ENCODE results near the gene HACD2.

Gene HACD2

DNA sequence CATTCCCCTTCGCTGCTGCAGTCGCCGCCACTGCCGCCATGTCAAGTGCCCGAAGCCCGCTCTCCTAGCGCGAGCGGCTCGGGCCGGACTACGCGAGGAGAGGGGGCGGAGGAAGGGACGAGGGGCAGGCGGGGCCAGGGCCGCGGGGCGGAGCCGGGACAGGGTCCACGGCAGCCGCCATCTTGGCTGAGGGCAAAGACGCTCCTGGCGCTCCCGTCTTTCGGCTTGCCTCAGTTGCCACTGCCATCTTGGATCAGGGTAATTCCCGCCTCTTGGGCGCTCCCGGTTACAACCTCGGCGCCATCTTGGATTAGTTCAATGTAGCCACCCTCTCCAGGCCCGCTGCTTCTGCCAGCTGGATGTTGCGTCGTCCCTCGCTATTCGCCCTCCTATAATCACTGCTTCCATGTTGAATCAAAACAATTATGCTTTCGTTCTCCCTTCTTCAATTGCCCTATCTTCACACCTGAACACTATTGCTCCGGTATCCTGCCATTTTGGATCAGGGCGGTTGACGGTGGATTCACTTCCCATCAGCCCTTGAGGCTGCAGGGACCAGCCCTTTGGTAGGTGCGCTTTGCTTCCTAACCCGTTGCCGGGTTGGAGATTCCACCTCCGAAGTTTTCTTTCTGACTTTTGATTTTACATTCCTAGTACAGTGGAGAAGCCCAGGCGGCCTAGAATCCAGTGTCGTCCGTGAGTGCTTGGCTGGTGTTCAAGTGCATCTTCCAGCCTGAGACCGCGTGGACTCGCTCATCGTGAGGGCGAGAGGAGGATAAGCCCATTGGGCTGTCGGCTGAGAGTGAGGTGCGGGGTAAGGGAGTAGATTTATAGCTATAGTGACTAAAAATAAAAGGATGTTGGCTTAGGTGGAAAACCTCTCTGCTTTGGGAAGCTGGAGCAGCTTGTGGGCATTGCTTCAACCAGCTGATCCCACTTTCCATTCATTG, at the start of gene HACD2:
HACD2 (minus strand) TSS at position 66 of the 950 bp plus-strand sequence; CDS start at position 40, 26 bp downstream.
- Histone ChIP-seq H3K36me3 (ENCODE audit: control insufficient read depth, low read depth, low read length) (peaks cover 7% of the 10 kb centered on the region), H3K4me3 (ENCODE audit: low read length) (peak within 1 kb of the TSS; percentile 88), H3K27ac (ENCODE audit: low read length) (peak within 1 kb of the TSS; percentile 93), H3K9ac (ENCODE audit: low read length) (peak within 1 kb of the TSS; percentile 82), H3K27me3 (ENCODE audit: control insufficient read depth, insufficient read depth, low read length) (no peaks in the 10 kb centered on the region), H3K4me1 (ENCODE audit: control insufficient read depth, low read depth, low read length) (peaks cover 9% of the 10 kb centered on the region), H3K9me3 (ENCODE audit: control insufficient read depth, low read depth, low read length) (no peaks in the 10 kb centered on the region)

DNA sequence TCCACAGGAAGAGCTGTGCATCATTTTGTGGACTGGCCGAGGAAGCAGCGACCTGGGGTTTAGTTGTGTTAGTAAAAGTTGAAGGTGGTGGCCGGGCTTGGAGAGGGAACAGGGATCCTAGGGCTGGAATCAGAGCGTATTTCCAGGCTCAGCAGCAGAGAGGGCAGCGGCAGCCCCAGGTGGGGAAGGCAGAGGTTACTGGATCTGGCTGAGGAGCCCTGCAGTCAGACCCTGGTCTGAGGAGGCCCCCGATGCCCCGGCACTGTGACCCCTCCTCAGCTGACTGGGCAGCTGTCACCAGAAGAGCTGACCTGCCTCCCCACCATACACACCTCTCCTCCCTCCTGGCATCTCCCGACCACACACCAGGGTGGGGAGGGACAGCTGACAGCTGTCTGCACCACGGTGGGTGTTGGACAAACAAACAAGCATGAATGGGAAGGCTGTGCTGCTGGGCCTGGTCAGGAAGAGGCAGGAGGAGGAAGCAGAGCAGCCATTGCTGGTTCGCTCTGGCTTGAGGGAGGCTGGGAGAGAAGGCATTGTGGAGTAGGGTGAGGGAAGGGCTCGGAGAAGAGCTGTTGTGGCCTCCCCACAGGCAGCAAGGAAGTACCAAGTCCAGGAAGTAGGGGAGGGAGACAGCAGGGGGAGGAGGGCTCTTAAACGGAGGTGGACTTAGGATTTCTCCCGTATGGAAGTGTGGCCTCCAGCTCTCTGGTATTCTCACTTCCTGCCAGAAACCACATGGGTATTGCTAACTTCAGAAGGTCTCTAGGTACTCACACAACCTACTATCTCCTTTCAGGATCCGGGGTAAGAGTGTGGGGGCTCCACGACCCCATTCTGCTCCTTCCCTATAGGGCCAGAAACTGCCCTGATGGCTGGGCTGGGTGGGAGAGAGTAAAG, 49.5 kb upstream of the HACD2 start:
- no peak overlapping the region for H3K9ac ChIP-seq (ENCODE audit: low read length)

GRCh38 chr3:123633530-123633929, 48.7 kb upstream of the HACD2 start:
- Histone ChIP-seq H3K9me3 (ENCODE audit: control insufficient read depth, low read depth, low read length) (no peaks in the 10 kb centered on the region), H3K27ac (ENCODE audit: low read length) (no peak overlapping the region)

More for the DNA sequence above, 49.5 kb upstream of the HACD2 start:
- H3K9me3 ChIP-seq (ENCODE audit: control insufficient read depth, low read depth, low read length), result no peaks in the 10 kb centered on the region
- no peak overlapping the region for H3K4me3 ChIP-seq (ENCODE audit: low read length)
- no peaks in the 10 kb centered on the region for H3K36me3 ChIP-seq (ENCODE audit: control insufficient read depth, low read depth, low read length)
- no peak overlapping the region for H3K27ac ChIP-seq (ENCODE audit: low read length)
- H3K27me3 ChIP-seq (ENCODE audit: control insufficient read depth, insufficient read depth, low read length), result no peaks in the 10 kb centered on the region
- H3K4me1 ChIP-seq (ENCODE audit: control insufficient read depth, low read depth, low read length), result peaks cover 47% of the 10 kb centered on the region

DNA sequence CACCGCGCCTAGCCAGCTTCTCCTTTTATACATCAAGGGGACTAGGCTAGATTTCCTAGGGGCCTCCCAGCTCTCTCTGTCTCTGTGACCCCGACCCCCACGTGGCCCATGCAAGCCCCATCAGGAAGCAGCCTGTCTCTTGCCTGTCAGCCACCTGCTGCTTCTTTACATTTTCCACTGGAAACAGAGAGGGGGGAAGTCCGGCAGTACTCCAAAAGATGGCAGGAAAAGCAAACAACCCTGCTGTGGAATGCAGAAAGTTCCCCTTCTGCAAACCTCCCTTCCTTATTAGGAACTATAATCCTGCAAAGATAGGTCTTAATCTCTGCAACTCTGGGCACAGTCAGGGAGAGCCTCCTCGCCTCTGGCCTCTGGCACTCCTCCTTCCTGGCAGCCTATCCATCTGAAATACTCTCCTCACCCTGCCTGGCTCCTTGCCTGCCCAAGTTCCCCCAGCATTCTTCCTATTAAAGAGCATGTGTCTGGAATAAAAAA, 47.4 kb upstream of the HACD2 start:
- Histone ChIP-seq H3K36me3 (ENCODE audit: control insufficient read depth, low read depth, low read length) (no peaks in the 10 kb centered on the region), H3K9ac (ENCODE audit: low read length) (peak overlapping the region; percentile 9), H3K4me3 (ENCODE audit: low read length) (peak overlapping the region; percentile 11), H3K27me3 (ENCODE audit: control insufficient read depth, insufficient read depth, low read length) (no peaks in the 10 kb centered on the region), H3K9me3 (ENCODE audit: control insufficient read depth, low read depth, low read length) (no peaks in the 10 kb centered on the region), H3K27ac (ENCODE audit: low read length) (peak overlapping the region; percentile 58), H3K4me1 (ENCODE audit: control insufficient read depth, low read depth, low read length) (peaks cover 43% of the 10 kb centered on the region)

More at GRCh38 chr3:123633530-123633929, 48.7 kb upstream of the HACD2 start:
- Histone ChIP-seq H3K4me1 (ENCODE audit: control insufficient read depth, low read depth, low read length) (peaks cover 47% of the 10 kb centered on the region), H3K27me3 (ENCODE audit: control insufficient read depth, insufficient read depth, low read length) (no peaks in the 10 kb centered on the region), H3K36me3 (ENCODE audit: control insufficient read depth, low read depth, low read length) (no peaks in the 10 kb centered on the region), H3K9ac (ENCODE audit: low read length) (no peak overlapping the region), H3K4me3 (ENCODE audit: low read length) (no peak overlapping the region)

DNA sequence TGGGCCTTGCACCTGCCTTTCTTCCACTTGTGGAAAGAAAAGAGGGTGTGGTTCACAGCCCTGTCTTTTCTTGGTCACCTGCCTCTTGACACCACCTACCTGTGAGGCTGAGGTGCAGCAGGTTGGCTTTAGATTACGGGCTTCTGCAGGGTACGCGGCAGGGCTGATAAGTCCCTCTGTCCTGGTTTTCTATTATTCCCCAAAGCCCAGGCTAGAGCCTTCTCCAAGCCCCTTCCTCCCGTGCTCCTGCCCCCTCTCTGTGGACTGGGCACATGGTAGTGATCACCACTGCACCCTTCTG, 44.8 kb upstream of the HACD2 start:
- no peak overlapping the region for H3K4me3 ChIP-seq (ENCODE audit: low read length)
- H3K9ac ChIP-seq (ENCODE audit: low read length), result no peak overlapping the region
- H3K4me1 ChIP-seq (ENCODE audit: control insufficient read depth, low read depth, low read length), result peaks cover 20% of the 10 kb centered on the region
- H3K36me3 ChIP-seq (ENCODE audit: control insufficient read depth, low read depth, low read length), result no peaks in the 10 kb centered on the region
- no peak overlapping the region for H3K27ac ChIP-seq (ENCODE audit: low read length)
- no peaks in the 10 kb centered on the region for H3K27me3 ChIP-seq (ENCODE audit: control insufficient read depth, insufficient read depth, low read length)
- H3K9me3 ChIP-seq (ENCODE audit: control insufficient read depth, low read depth, low read length), result no peaks in the 10 kb centered on the region

DNA sequence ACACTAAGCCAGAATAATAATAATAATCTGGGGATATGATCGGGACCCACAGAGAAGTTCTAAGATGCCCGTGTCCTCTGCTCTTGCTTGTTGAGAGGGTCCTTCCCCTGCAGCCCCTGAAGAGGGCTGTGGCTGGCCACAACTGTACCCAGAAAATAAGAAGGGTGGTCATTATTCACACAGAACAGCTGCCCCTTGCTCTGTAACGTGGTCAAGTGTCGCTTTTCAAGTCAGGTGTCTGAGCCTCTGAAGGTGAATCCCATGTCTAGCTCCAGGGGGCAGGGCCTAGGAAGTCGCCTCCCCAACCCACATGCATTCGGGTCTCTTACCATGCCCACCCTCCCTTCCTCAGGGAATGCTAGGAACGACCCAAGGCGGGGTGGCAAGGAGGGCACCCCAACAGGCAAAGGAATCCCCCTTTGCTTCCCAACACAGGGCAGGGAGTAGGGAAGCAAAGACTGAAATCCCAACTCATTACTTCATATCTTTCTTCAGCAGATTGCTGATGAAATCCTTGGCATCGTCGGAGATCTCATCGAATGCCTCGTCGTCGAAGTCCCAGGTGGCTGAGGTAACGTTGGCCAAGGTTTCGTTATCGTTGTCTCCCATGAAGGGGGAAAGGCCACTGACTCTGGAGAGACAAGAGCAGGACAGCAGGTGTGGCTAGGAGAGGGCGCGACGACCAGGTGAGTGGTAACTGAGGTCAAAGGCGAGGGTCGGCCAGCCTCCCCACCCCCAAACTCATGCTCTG, 44.3 kb upstream of the HACD2 start:
- Histone ChIP-seq H3K27ac (ENCODE audit: low read length) (no peak overlapping the region), H3K27me3 (ENCODE audit: control insufficient read depth, insufficient read depth, low read length) (no peaks in the 10 kb centered on the region), H3K36me3 (ENCODE audit: control insufficient read depth, low read depth, low read length) (no peaks in the 10 kb centered on the region)

GRCh38 chr3:123627673-123628670, 43.1 kb upstream of the HACD2 start:
- Histone ChIP-seq H3K9me3 (ENCODE audit: control insufficient read depth, low read depth, low read length) (no peaks in the 10 kb centered on the region), H3K36me3 (ENCODE audit: control insufficient read depth, low read depth, low read length) (no peaks in the 10 kb centered on the region)

More for the DNA sequence above, 44.3 kb upstream of the HACD2 start:
- peaks cover 14% of the 10 kb centered on the region for H3K4me1 ChIP-seq (ENCODE audit: control insufficient read depth, low read depth, low read length)
- H3K9ac ChIP-seq (ENCODE audit: low read length), result no peak overlapping the region
- H3K4me3 ChIP-seq (ENCODE audit: low read length), result no peak overlapping the region
- no peaks in the 10 kb centered on the region for H3K9me3 ChIP-seq (ENCODE audit: control insufficient read depth, low read depth, low read length)

GRCh38 chr3:123626881-123627280, 42.0 kb upstream of the HACD2 start:
- Histone ChIP-seq H3K4me1 (ENCODE audit: control insufficient read depth, low read depth, low read length) (peaks cover 6% of the 10 kb centered on the region), H3K4me3 (ENCODE audit: low read length) (no peak overlapping the region), H3K9ac (ENCODE audit: low read length) (no peak overlapping the region), H3K27me3 (ENCODE audit: control insufficient read depth, insufficient read depth, low read length) (no peaks in the 10 kb centered on the region), H3K9me3 (ENCODE audit: control insufficient read depth, low read depth, low read length) (no peaks in the 10 kb centered on the region), H3K36me3 (ENCODE audit: control insufficient read depth, low read depth, low read length) (no peaks in the 10 kb centered on the region), H3K27ac (ENCODE audit: low read length) (no peak overlapping the region)

More at GRCh38 chr3:123627673-123628670, 43.1 kb upstream of the HACD2 start:
- no peak overlapping the region for H3K4me3 ChIP-seq (ENCODE audit: low read length)
- no peak overlapping the region for H3K27ac ChIP-seq (ENCODE audit: low read length)
- peaks cover 14% of the 10 kb centered on the region for H3K4me1 ChIP-seq (ENCODE audit: control insufficient read depth, low read depth, low read length)
- H3K27me3 ChIP-seq (ENCODE audit: control insufficient read depth, insufficient read depth, low read length), result no peaks in the 10 kb centered on the region
- H3K9ac ChIP-seq (ENCODE audit: low read length), result no peak overlapping the region

DNA sequence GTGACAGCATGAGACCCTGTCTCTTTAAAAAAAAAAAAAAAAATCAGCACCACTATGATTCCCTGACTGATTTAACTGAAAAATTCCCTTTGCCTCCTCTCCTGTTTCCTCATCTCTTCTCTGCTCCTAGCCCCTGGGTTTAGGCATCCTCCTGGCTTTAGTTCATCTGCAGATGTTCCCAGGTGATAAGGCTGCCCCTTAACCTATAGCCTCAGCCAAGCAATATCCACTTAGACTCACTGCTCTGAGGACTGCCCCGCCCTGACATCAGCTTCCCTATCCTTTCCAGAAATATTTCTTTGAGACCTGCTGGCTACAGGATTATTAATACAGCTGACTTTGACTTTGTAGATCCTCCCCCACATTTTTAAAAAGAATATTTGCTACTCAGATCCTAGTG, 39.4 kb upstream of the HACD2 start:
- H3K4me3 ChIP-seq (ENCODE audit: low read length), result no peak overlapping the region
- no peaks in the 10 kb centered on the region for H3K36me3 ChIP-seq (ENCODE audit: control insufficient read depth, low read depth, low read length)
- H3K9me3 ChIP-seq (ENCODE audit: control insufficient read depth, low read depth, low read length), result no peaks in the 10 kb centered on the region
- H3K4me1 ChIP-seq (ENCODE audit: control insufficient read depth, low read depth, low read length), result no peaks in the 10 kb centered on the region
- H3K9ac ChIP-seq (ENCODE audit: low read length), result no peak overlapping the region
- no peaks in the 10 kb centered on the region for H3K27me3 ChIP-seq (ENCODE audit: control insufficient read depth, insufficient read depth, low read length)
- H3K27ac ChIP-seq (ENCODE audit: low read length), result no peak overlapping the region

GRCh38 chr3:123623346-123623880, 38.6 kb upstream of the HACD2 start:
- Histone ChIP-seq H3K9ac (ENCODE audit: low read length) (no peak overlapping the region), H3K9me3 (ENCODE audit: control insufficient read depth, low read depth, low read length) (no peaks in the 10 kb centered on the region), H3K4me3 (ENCODE audit: low read length) (no peak overlapping the region), H3K27ac (ENCODE audit: low read length) (no peak overlapping the region), H3K36me3 (ENCODE audit: control insufficient read depth, low read depth, low read length) (no peaks in the 10 kb centered on the region), H3K27me3 (ENCODE audit: control insufficient read depth, insufficient read depth, low read length) (no peaks in the 10 kb centered on the region), H3K4me1 (ENCODE audit: control insufficient read depth, low read depth, low read length) (no peaks in the 10 kb centered on the region)
